ENCODE data around the gene MEIOSIN.

MEIOSIN gene

GRCh38 chr19:45765702-45766295 is 32.6 kb downstream of the MEIOSIN start:
- no peak for DNase-seq (ENCODE audit: low spot score)

- DNase-seq (ENCODE audit: low spot score): no peak
These were observed 33.1 kb downstream of the MEIOSIN start for GRCh38 chr19:45766296-45766868.

GRCh38 chr19:45766869-45767346 is 33.7 kb downstream of the MEIOSIN start:
- peak; percentile 40 for DNase-seq (ENCODE audit: low spot score)

GRCh38 chr19:45767410-45767880 is 34.2 kb downstream of the MEIOSIN start:
- peak; percentile 76 for DNase-seq (ENCODE audit: low spot score)

GRCh38 chr19:45767881-45768654 is 34.8 kb downstream of the MEIOSIN start:
- peak; percentile 49 for DNase-seq (ENCODE audit: low spot score)

GRCh38 chr19:45768655-45768983 is 35.4 kb downstream of the MEIOSIN start:
- no peak for DNase-seq (ENCODE audit: low spot score)

GRCh38 chr19:45768984-45769782 is 35.9 kb downstream of the MEIOSIN start, which contains the start of gene SIX5:
Gene SIX5 (minus strand): TSS chr19:45769252. CDS start chr19:45768844, 408 bp downstream.
- DNase-seq (ENCODE audit: low spot score): peak; percentile 88

GRCh38 chr19:45769821-45770191 is 36.6 kb downstream of the MEIOSIN start:
- DNase-seq (ENCODE audit: low spot score): no peak

GRCh38 chr19:45770192-45771101 is 37.2 kb downstream of the MEIOSIN start:
- peak; percentile 93 for DNase-seq (ENCODE audit: low spot score)

- DNase-seq (ENCODE audit: low spot score): no peak
These were observed 38.2 kb downstream of the MEIOSIN start for GRCh38 chr19:45771311-45771933.

- no peak for DNase-seq (ENCODE audit: low spot score)
These were observed 39.0 kb downstream of the MEIOSIN start for GRCh38 chr19:45772130-45772840.

GRCh38 chr19:45772912-45773311 is 39.7 kb downstream of the MEIOSIN start:
- no peak for DNase-seq (ENCODE audit: low spot score)

- no peak for DNase-seq (ENCODE audit: low spot score)
These were observed 40.1 kb downstream of the MEIOSIN start for GRCh38 chr19:45773384-45773783.

GRCh38 chr19:45774765-45775164 is 41.5 kb downstream of the MEIOSIN start:
- peak; percentile 65 for DNase-seq (ENCODE audit: low spot score)

- no peak for DNase-seq (ENCODE audit: low spot score)
These were observed 44.2 kb downstream of the MEIOSIN start for GRCh38 chr19:45777395-45777961.

- no peak for DNase-seq (ENCODE audit: low spot score)
These were observed 44.9 kb downstream of the MEIOSIN start for GRCh38 chr19:45778010-45778661.

GRCh38 chr19:45779231-45780145 is 46.2 kb downstream of the MEIOSIN start:
- DNase-seq (ENCODE audit: low spot score): peak; percentile 94

- no peak for DNase-seq (ENCODE audit: low spot score)
These were observed 46.9 kb downstream of the MEIOSIN start for GRCh38 chr19:45780146-45780447.

Data from iPS-NIHi11 (cell line).